22Rv1 (cell line): Measurements from ENCODE around the gene NBAS.

Source experiments
- CTCF ChIP-seq: fragments of 450-650 bp; IDR thresholded peaks from 2 replicates; pipeline ENCODE4 v1.5.1; 2017; ENCODE audit warnings: mild to moderate bottlenecking
- ZFX ChIP-seq: fragments of 450-650 bp; IDR thresholded peaks from 2 replicates; pipeline ENCODE4 v1.6.1; 2017; ENCODE audit warnings: antibody characterized with exemption, borderline replicate concordance

DNA sequence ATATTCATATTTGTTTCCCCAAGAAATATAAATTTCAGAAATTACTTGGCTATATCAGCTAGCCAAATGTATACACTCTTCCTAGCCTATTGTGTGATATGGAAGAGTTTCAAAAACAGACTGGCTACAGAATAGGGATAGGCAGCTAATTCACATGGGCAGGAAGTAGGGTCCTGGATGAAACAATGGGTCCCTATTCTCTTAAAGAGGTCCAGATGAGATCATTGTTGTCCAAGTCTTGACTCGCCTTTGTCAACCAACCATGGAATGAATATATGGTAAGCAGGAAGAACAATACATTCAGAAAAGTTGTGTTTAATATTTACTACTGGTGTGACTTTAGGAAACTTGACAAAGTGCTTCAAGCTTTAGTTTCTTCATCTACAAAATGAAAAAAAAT lies 319.9 kb downstream of the NBAS start:
- no peak for TF ChIP-seq CTCF
- no peak for TF ChIP-seq ZFX
